NCI-H345 treated with DMSO at 0.1 percent for 48 hours (cell line): Measurements from ENCODE around the gene RNU1-1.
"Not testable (repeated sequence)": the region's sequence is repeated elsewhere in the genome, so short reads cannot be mapped to it uniquely, and the experiment has no call there.

ENCODE experiments used
- DNase-seq: peaks from one replicate; lab custom pipeline; 2025; ENCODE audit not compliant: unreplicated experiment; lab: John Stamatoyannopoulos, UW

RNU1-1 gene

GRCh38 chr1:16498047-16498446 lies 16.0 kb downstream of the RNU1-1 start:
- not testable (repeated sequence) for DNase-seq

- not testable (repeated sequence) for DNase-seq
Observed at GRCh38 chr1:16497474-16497904, 16.6 kb downstream of the RNU1-1 start.

- DNase-seq = not testable (repeated sequence)
Observed at GRCh38 chr1:16493731-16494130, 20.4 kb downstream of the RNU1-1 start.

GRCh38 chr1:16492937-16493336 lies 21.1 kb downstream of the RNU1-1 start:
- not testable (repeated sequence) for DNase-seq

GRCh38 chr1:16491056-16491675 lies 22.9 kb downstream of the RNU1-1 start:
- DNase-seq = no peak

- DNase-seq = not testable (repeated sequence)
Observed at GRCh38 chr1:16489195-16489880, 24.7 kb downstream of the RNU1-1 start.

GRCh38 chr1:16487011-16487410 lies 27.1 kb downstream of the RNU1-1 start:
- not testable (repeated sequence) for DNase-seq

- DNase-seq = not testable (repeated sequence)
Observed at GRCh38 chr1:16486316-16486715, 27.8 kb downstream of the RNU1-1 start.

- DNase-seq = no peak
Observed at GRCh38 chr1:16484931-16485330, 29.2 kb downstream of the RNU1-1 start.

- no peak for DNase-seq
Observed at GRCh38 chr1:16484501-16484835, 29.6 kb downstream of the RNU1-1 start.

GRCh38 chr1:16483639-16484500 lies 30.2 kb downstream of the RNU1-1 start:
- DNase-seq = not testable (repeated sequence)

GRCh38 chr1:16483146-16483545 lies 30.9 kb downstream of the RNU1-1 start:
- DNase-seq = not testable (repeated sequence)

- DNase-seq = no peak
Observed at GRCh38 chr1:16478091-16478490, 36.0 kb downstream of the RNU1-1 start.

- DNase-seq = not testable (repeated sequence)
Observed at GRCh38 chr1:16475771-16476770, 38.0 kb downstream of the RNU1-1 start.

GRCh38 chr1:16474891-16475290 lies 39.2 kb downstream of the RNU1-1 start:
- DNase-seq = not testable (repeated sequence)

GRCh38 chr1:16474166-16474800 lies 39.8 kb downstream of the RNU1-1 start:
- DNase-seq = no peak

- DNase-seq = no peak
Observed at GRCh38 chr1:16468558-16468957, 45.5 kb downstream of the RNU1-1 start.

GRCh38 chr1:16464917-16465625 lies 49.0 kb downstream of the RNU1-1 start:
- DNase-seq = no peak
